Measurements from ENCODE around the gene FAM229A. TPM values are rescaled to one million over a fixed set of nuclear protein-coding genes. Genes with fewer than 3 reads are reported as not detected.

The FAM229A gene
- total RNA-seq, result 1.1 and 1.8 TPM in 2 replicates

GRCh38 chr1:32362474-32363313 lies at the start of gene FAM229A, which contains the start of gene TSSK3:
Gene FAM229A (minus strand): TSS chr1:32362485. CDS start chr1:32362091, 394 bp downstream.
Gene TSSK3 (plus strand): TSS chr1:32362539. CDS start chr1:32362702, 163 bp downstream.

GRCh38 chr1:32394141-32394889 lies 32.0 kb upstream of the FAM229A start, which contains the start of gene BSDC1:
Gene BSDC1 (minus strand): TSS chr1:32394441. CDS start chr1:32394414, 27 bp downstream.

GRCh38 chr1:32335790-32336590 lies 26.3 kb downstream of the FAM229A start, which contains the start of gene MARCKSL1:
Gene MARCKSL1 (minus strand): TSS chr1:32336233. CDS start chr1:32336033, 200 bp downstream.

Other genes starting within 250 kb of the FAM229A start
- 126 and 129 TPM in 2 replicates for gene TXLNA, start 182.8 kb downstream of the FAM229A start, total RNA-seq
- 6.8 and 8.4 TPM in 2 replicates for gene CCDC28B, start 161.9 kb downstream of the FAM229A start, total RNA-seq
- gene IQCC, start 156.8 kb downstream of the FAM229A start, total RNA-seq, result 1.2 and 1.7 TPM in 2 replicates
- not detected in 2 replicates for gene DCDC2B, start 153.4 kb downstream of the FAM229A start, total RNA-seq
- gene TMEM234, start 140.1 kb downstream of the FAM229A start, total RNA-seq, result 19.5 and 23.3 TPM in 2 replicates
- 261 and 313 TPM in 2 replicates for gene EIF3I, start 140.1 kb downstream of the FAM229A start, total RNA-seq
- 1.8 and 3.0 TPM in 2 replicates for gene FAM167B, start 115.3 kb downstream of the FAM229A start, total RNA-seq
- gene LCK, start 111.2 kb downstream of the FAM229A start, total RNA-seq, result not detected in 2 replicates
- gene HDAC1, start 70.4 kb downstream of the FAM229A start, total RNA-seq, result 62.3 and 64.8 TPM in 2 replicates
- gene MARCKSL1, start 26.3 kb downstream of the FAM229A start, total RNA-seq, result 10.1 and 10.2 TPM in 2 replicates
- 0.54 and 1.7 TPM in 2 replicates for gene TSSK3, start 54 bp upstream of the FAM229A start, total RNA-seq
- gene BSDC1, start 32.0 kb upstream of the FAM229A start, total RNA-seq, result 53.4 and 55.7 TPM in 2 replicates
- under 0.01 TPM in 2 replicates for gene ZBTB8B, start 102.6 kb upstream of the FAM229A start, total RNA-seq
- 13.6 and 14.3 TPM in 2 replicates for gene ZBTB8A, start 176.9 kb upstream of the FAM229A start, total RNA-seq